ENCODE measurements around the gene MEX3B. TPM values are rescaled to one million over a fixed set of nuclear protein-coding genes. Genes with fewer than 3 reads are reported as not detected.
"Not testable (repeated sequence)": the region's sequence is repeated elsewhere in the genome, so short reads cannot be mapped to it uniquely, and the experiment has no call there.

MEX3B gene
- total RNA-seq, 1 donor from 2014 or later, result 9.0 TPM

DNA sequence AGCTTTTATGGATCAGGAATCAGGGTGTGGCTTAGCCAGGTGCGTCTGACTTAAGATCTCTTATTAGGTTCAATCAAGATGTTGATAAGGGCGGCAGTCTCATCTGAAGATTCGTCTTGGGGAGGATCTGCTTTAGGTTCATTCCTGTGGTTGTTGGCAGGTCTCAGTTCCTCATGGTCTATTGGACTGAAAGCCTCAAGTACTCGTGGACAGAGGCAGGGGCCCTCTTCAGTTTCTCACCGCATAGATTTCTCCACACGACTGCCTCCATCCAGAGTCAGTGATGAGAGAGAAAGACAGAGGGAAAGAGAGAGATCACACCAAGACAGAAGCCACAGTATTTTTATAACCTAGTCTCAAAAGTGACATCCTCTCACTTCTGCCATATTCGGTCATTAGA lies 9.4 kb downstream of the MEX3B start:
- Histone ChIP-seq H3K9me3 (no peaks in the 10 kb centered on the region), H3K27ac (no peak overlapping the region), H3K4me3 (no peak overlapping the region), H3K4me1 (no peaks in the 10 kb centered on the region), H3K36me3 (no peaks in the 10 kb centered on the region), H3K27me3 (no peaks in the 10 kb centered on the region)
- TF ChIP-seq, protein P1, sequence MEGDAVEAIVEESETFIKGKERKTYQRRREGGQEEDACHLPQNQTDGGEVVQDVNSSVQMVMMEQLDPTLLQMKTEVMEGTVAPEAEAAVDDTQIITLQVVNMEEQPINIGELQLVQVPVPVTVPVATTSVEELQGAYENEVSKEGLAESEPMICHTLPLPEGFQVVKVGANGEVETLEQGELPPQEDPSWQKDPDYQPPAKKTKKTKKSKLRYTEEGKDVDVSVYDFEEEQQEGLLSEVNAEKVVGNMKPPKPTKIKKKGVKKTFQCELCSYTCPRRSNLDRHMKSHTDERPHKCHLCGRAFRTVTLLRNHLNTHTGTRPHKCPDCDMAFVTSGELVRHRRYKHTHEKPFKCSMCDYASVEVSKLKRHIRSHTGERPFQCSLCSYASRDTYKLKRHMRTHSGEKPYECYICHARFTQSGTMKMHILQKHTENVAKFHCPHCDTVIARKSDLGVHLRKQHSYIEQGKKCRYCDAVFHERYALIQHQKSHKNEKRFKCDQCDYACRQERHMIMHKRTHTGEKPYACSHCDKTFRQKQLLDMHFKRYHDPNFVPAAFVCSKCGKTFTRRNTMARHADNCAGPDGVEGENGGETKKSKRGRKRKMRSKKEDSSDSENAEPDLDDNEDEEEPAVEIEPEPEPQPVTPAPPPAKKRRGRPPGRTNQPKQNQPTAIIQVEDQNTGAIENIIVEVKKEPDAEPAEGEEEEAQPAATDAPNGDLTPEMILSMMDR (IDR thresholded peaks at IDR 0.05), result no peak
- intact Hi-C loops (cut with DNase I), result no loop called here
- no peak for DNase-seq (ENCODE audit: low spot score in 2 of 2)

DNA sequence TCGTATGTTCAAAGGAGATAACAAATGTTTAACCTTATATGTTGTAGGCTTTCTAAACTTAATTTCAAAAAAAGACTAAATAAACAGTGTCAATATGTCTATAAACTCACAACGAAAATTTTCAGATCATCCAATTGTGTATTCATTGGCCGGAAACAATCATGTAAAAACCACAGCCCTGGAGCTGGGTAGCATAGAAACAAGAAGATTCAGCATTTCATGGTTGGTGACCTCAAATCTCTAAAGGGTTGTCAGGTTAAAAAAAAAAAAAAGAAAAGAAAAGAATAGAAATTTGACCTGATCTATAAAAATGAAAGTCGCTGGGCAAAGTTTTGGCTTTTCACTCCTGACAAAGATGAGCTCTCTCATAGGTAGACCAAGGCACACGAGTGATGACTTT lies 13.9 kb downstream of the MEX3B start:
- Histone ChIP-seq H3K27me3 (no peaks in the 10 kb centered on the region), H3K9me3 (no peaks in the 10 kb centered on the region), H3K27ac (no peak overlapping the region), H3K4me3 (no peak overlapping the region), H3K4me1 (no peaks in the 10 kb centered on the region), H3K36me3 (no peaks in the 10 kb centered on the region)
- TF ChIP-seq, protein P1 (IDR thresholded peaks at IDR 0.05), result no peak
- DNase-seq (ENCODE audit: low spot score in 2 of 2), result no peak
- intact Hi-C loops (cut with DNase I), result no loop called here

DNA sequence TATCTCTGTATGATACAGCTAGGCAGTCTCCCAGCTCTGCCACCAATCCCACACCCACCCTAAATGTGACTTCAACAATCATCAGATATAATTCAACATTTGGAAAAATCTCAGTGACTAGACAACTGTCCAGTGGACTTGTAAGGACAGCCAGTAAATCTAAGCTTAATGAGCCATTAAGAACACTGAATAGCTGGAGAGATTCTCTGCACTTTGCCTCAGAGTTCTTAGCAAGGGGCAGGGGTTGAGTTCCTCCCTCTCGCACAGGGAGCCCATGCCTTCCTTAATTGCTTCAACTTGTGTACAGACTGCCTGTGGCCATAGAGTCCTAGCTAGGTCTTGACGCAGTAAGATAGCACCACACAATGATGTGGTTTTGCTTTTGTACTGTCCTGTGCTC lies 15.6 kb downstream of the MEX3B start:
- H3K27me3 ChIP-seq, result no peaks in the 10 kb centered on the region
- H3K4me1 ChIP-seq, result no peaks in the 10 kb centered on the region
- H3K36me3 ChIP-seq, result no peaks in the 10 kb centered on the region
- intact Hi-C loops (cut with DNase I), result no loop called here
- TF ChIP-seq, protein P1 (IDR thresholded peaks at IDR 0.05), result no peak
- H3K9me3 ChIP-seq, result no peaks in the 10 kb centered on the region
- DNase-seq (ENCODE audit: low spot score in 2 of 2), result no peak
- H3K4me3 ChIP-seq, result no peak overlapping the region
- H3K27ac ChIP-seq, result no peak overlapping the region

DNA sequence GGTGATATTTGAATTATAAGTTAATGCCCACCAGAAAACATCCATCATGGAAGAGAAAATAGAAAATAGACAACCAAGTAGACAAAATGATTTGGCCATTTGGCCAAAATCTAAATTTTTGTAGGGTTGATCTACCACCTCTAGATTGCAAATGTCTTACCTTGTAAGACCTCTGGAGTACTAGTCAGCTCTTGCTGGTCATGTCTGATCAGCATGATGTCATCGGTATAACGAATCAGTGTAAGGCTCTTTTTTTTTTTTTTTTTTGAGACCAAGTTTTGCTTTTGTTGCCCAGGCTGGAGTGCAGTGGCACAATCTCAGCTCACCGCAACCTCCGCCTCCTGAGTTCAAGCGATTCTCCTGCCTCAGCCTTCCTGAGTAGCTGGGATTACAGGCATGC lies 17.7 kb downstream of the MEX3B start:
- DNase-seq (ENCODE audit: low spot score in 2 of 2); intact Hi-C loops (cut with DNase I): not testable (repeated sequence)

DNA sequence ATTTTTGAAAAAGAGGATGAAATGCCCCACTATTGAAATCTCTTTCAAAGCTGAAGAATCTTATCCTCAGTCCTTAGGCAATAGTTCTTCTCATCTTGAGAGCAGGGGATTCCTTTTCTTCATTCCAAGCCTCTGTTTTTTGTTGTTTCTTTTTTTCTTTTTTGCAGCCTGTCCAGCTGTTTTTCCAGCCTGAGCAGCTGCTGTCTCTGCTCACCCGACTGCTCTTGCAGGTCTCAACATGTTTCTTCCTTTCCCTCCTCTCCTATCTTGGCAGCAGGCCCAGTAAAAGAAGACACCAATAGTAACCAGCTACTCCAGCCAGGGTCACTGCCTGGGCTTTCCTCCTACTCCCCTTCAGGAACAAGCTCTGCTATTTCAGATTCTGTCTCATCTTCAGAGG lies 23.8 kb downstream of the MEX3B start:
- intact Hi-C loops (cut with DNase I), result no loop called here
- no peak for DNase-seq (ENCODE audit: low spot score in 2 of 2)
- TF ChIP-seq, protein P1 (IDR thresholded peaks at IDR 0.05), result no peak
- H3K4me3 ChIP-seq, result no peak overlapping the region
- H3K36me3 ChIP-seq, result no peaks in the 10 kb centered on the region
- no peaks in the 10 kb centered on the region for H3K4me1 ChIP-seq
- no peaks in the 10 kb centered on the region for H3K27me3 ChIP-seq
- H3K9me3 ChIP-seq, result no peaks in the 10 kb centered on the region
- no peak overlapping the region for H3K27ac ChIP-seq

More for the DNA sequence above, 17.7 kb downstream of the MEX3B start:
- not testable (repeated sequence) for H3K9me3 ChIP-seq, H3K4me1 ChIP-seq, H3K4me3 ChIP-seq, H3K27me3 ChIP-seq, H3K36me3 ChIP-seq, H3K27ac ChIP-seq

DNA sequence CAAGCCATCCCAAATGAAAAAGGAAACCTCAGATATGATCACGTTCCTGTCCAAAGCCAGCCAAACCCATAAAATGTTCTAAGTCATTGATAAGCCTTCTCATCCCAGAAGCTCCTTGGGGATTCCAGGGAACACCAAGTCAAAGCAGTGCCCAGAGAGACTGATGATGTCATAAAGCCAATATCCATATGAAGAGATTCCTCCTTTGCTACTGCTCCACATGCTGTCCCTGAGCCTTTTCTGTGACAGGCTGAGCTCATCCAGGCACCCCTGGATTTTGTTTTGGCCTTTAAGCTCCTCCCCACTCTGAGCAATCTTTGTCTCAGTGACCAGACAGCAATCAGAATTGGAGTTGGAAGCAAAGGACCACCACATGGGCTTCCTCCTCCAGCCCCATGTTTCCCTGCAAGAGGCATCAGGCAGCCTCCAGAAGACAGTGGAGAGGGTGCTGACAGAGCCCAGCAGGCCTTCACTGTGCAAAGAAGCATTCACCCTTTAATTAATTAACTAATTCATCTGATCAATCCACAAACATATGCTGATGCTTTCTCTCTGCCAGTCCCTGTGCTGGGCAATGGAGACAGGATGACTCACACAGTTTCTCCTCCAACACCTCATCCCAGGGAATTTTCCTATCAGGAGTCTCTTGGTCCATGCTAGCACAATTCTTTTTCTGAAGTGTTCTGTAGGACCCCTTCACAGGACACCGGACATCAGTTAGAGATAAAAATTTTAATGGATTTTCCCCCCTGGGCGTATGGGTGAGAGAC lies 25.0 kb downstream of the MEX3B start:
- no peaks in the 10 kb centered on the region for H3K27me3 ChIP-seq
- TF ChIP-seq, protein P1 (IDR thresholded peaks at IDR 0.05), result no peak
- intact Hi-C loops (cut with DNase I), result no loop called here
- no peak overlapping the region for H3K27ac ChIP-seq
- no peaks in the 10 kb centered on the region for H3K4me1 ChIP-seq
- no peak overlapping the region for H3K4me3 ChIP-seq
- no peak for DNase-seq (ENCODE audit: low spot score in 2 of 2)
- no peaks in the 10 kb centered on the region for H3K9me3 ChIP-seq
- H3K36me3 ChIP-seq, result no peaks in the 10 kb centered on the region
